Upper lobe of left lung (tissue), 4 donors: ENCODE data around the gene BAD.

ENCODE experiments used
- POLR2A ChIP-seq, 4 donors: fragments of 450-650 bp; IDR thresholded peaks; one replicate each; pipeline ENCODE4 v1.5.1; 2016 to 2017; ENCODE audit warnings: antibody characterized with exemption in 4 of 4, mild to moderate bottlenecking in 2 of 4
- POLR2AphosphoS5 ChIP-seq, 2 donors: sonication (generic); formaldehyde crosslinking; IDR thresholded peaks; one replicate each; pipeline ENCODE4 v1.5.1; 2017; ENCODE audit warnings: antibody characterized with exemption in 2 of 2
- TF ChIP-seq, protein P1 (sequence below), 6 experiments: fragments of 450-650 bp in 4 of 6; fragments of 200-600 bp in 2 of 6; sonication (generic) in 2 of 6; IDR thresholded peaks; one replicate each; pipeline ENCODE4 v1.5.1; 2016 to 2019; ENCODE audit warnings: antibody characterized with exemption in 6 of 6

GRCh38 chr11:64230985-64231365 is 53.5 kb downstream of the BAD start:
- TF ChIP-seq, protein P1, sequence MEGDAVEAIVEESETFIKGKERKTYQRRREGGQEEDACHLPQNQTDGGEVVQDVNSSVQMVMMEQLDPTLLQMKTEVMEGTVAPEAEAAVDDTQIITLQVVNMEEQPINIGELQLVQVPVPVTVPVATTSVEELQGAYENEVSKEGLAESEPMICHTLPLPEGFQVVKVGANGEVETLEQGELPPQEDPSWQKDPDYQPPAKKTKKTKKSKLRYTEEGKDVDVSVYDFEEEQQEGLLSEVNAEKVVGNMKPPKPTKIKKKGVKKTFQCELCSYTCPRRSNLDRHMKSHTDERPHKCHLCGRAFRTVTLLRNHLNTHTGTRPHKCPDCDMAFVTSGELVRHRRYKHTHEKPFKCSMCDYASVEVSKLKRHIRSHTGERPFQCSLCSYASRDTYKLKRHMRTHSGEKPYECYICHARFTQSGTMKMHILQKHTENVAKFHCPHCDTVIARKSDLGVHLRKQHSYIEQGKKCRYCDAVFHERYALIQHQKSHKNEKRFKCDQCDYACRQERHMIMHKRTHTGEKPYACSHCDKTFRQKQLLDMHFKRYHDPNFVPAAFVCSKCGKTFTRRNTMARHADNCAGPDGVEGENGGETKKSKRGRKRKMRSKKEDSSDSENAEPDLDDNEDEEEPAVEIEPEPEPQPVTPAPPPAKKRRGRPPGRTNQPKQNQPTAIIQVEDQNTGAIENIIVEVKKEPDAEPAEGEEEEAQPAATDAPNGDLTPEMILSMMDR (IDR thresholded peaks at IDR 0.05): no peak
- TF ChIP-seq POLR2A (IDR thresholded peaks at IDR 0.05) (no peak), POLR2AphosphoS5 (IDR thresholded peaks at IDR 0.05) (no peak)
